Neural crest cell (in vitro differentiated cells): Measurements from ENCODE around the gene MALAT1. TPM values are rescaled to one million over a fixed set of nuclear protein-coding genes. Genes with fewer than 3 reads are reported as not detected.
A peak's percentile ranks its signal among the peaks of the same experiment; 100 is the strongest.

Experiments
- DNase-seq: peaks from one replicate; pipeline ENCODE4 v3.0.0; 2021; ENCODE audit warnings: low read depth, mixed read lengths, low spot score
- H3K27ac Mint-ChIP-seq: one replicate; pipeline ENCODE4 v1.8.0; 2021; ENCODE audit warnings: mild to moderate bottlenecking, mixed read lengths; ENCODE audit not compliant: unreplicated experiment
- H3K27me3 Mint-ChIP-seq: 2 replicates; pipeline ENCODE4 v1.8.0; 2021; ENCODE audit warnings: low read depth, mild to moderate bottlenecking, mixed read lengths
- H3K36me3 Mint-ChIP-seq: 2 replicates; pipeline ENCODE4 v1.8.0; 2021; ENCODE audit warnings: low read depth, mild to moderate bottlenecking, mixed read lengths
- H3K4me1 Mint-ChIP-seq: 2 replicates; pipeline ENCODE4 v1.8.0; 2021; ENCODE audit warnings: mixed read lengths
- H3K4me3 Mint-ChIP-seq: one replicate; pipeline ENCODE4 v1.8.0; 2021; ENCODE audit warnings: mild to moderate bottlenecking, mixed read lengths
- H3K9me3 Mint-ChIP-seq: 2 replicates; pipeline ENCODE4 v1.8.0; 2021; ENCODE audit warnings: mixed read lengths
- total RNA-seq: library from RNA; stranded (reverse); gene quantifications from 2 replicates; pipeline ENCODE4 v1.2.1, GENCODE V29; 2021
- TF ChIP-seq, protein P1 (sequence below): fragments of 200-600 bp; sonication (generic); conservative IDR thresholded peaks from 2 replicates; pipeline ENCODE4 v1.5.0; 2021; ENCODE audit warnings: antibody characterized with exemption, mild to moderate bottlenecking

The MALAT1 gene
- total RNA-seq, 1 donor from 2014 or later, result 5,409 TPM

- DNase-seq, result no peak
- Mint-ChIP-seq H3K27me3 (peaks cover 4% of the 10 kb centered on the region), H3K4me3 (peak overlapping the region; percentile 82), H3K27ac (no peak overlapping the region), H3K36me3 (peaks cover 2% of the 10 kb centered on the region), H3K9me3 (no peaks in the 10 kb centered on the region), H3K4me1 (peaks cover 38% of the 10 kb centered on the region)
- TF ChIP-seq, protein P1, sequence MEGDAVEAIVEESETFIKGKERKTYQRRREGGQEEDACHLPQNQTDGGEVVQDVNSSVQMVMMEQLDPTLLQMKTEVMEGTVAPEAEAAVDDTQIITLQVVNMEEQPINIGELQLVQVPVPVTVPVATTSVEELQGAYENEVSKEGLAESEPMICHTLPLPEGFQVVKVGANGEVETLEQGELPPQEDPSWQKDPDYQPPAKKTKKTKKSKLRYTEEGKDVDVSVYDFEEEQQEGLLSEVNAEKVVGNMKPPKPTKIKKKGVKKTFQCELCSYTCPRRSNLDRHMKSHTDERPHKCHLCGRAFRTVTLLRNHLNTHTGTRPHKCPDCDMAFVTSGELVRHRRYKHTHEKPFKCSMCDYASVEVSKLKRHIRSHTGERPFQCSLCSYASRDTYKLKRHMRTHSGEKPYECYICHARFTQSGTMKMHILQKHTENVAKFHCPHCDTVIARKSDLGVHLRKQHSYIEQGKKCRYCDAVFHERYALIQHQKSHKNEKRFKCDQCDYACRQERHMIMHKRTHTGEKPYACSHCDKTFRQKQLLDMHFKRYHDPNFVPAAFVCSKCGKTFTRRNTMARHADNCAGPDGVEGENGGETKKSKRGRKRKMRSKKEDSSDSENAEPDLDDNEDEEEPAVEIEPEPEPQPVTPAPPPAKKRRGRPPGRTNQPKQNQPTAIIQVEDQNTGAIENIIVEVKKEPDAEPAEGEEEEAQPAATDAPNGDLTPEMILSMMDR, result no peak
These were observed 27.9 kb downstream of the MALAT1 start for GRCh38 chr11:65526744-65527143.

GRCh38 chr11:65528819-65529350, 30.0 kb downstream of the MALAT1 start:
- TF ChIP-seq, protein P1, result no peak
- H3K9me3 Mint-ChIP-seq, result no peaks in the 10 kb centered on the region
- H3K4me1 Mint-ChIP-seq, result peaks cover 26% of the 10 kb centered on the region
- peak overlapping the region; percentile 56 for H3K4me3 Mint-ChIP-seq
- DNase-seq, result no peak
- H3K27me3 Mint-ChIP-seq, result peaks cover 4% of the 10 kb centered on the region
- H3K27ac Mint-ChIP-seq, result no peak overlapping the region
- H3K36me3 Mint-ChIP-seq, result peaks cover 5% of the 10 kb centered on the region

- Mint-ChIP-seq H3K27ac (no peak overlapping the region), H3K27me3 (peaks cover 2% of the 10 kb centered on the region), H3K4me1 (peaks cover 20% of the 10 kb centered on the region), H3K9me3 (no peaks in the 10 kb centered on the region), H3K36me3 (peaks cover 9% of the 10 kb centered on the region), H3K4me3 (peak overlapping the region; percentile 40)
- no peak for DNase-seq
- TF ChIP-seq, protein P1, result no peak
These were observed 30.8 kb downstream of the MALAT1 start for GRCh38 chr11:65529475-65530156.

- peaks cover 10% of the 10 kb centered on the region for H3K36me3 Mint-ChIP-seq
- DNase-seq, result no peak
- peak overlapping the region; percentile 40 for H3K4me3 Mint-ChIP-seq
- TF ChIP-seq, protein P1, result peak; percentile 49
- peaks cover 19% of the 10 kb centered on the region for H3K4me1 Mint-ChIP-seq
- no peak overlapping the region for H3K27ac Mint-ChIP-seq
- peaks cover 4% of the 10 kb centered on the region for H3K27me3 Mint-ChIP-seq
- no peaks in the 10 kb centered on the region for H3K9me3 Mint-ChIP-seq
These were observed 31.3 kb downstream of the MALAT1 start for GRCh38 chr11:65530157-65530496.

DNA sequence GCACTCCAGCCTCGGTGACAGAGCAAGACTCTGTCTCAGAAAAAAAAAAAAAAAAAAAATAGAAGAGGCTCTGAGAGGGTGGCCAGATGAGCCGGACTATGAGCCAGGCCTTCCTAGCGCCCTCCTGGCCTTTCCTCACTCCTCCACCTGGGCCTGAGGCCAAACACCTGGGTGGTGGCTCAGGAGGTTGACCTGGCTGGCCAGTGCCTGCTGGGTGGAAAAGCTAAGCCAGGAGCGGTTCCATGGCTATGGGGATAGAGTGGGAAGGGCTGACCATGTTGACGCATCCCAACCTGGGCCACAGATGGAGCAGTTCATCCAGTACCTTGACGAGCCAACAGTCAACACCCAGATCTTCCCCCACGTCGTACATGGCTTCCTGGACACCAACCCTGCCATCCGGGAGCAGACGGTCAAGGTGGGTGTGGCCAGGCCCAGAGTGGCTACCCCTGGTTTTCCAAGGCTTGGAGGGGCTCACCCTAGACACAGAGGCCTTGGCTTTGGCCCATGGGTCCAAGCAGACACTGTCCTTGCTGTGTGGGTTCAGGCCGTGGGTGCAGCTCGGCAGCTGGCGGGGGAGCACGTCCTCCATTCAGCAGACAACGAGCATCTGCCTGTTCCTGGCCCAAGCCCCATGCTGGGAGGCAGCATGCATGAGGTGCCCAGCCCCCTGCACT, 33.7 kb downstream of the MALAT1 start:
- Mint-ChIP-seq H3K27ac (no peak overlapping the region), H3K27me3 (peaks cover 11% of the 10 kb centered on the region), H3K4me1 (peaks cover 14% of the 10 kb centered on the region), H3K36me3 (peaks cover 10% of the 10 kb centered on the region), H3K4me3 (no peak overlapping the region), H3K9me3 (no peaks in the 10 kb centered on the region)
- DNase-seq, result no peak
- TF ChIP-seq, protein P1, result no peak
